ENCODE data around the gene NAT16. TPM values are rescaled to one million over a fixed set of nuclear protein-coding genes. Genes with fewer than 3 reads are reported as not detected.
A peak's percentile ranks its signal among the peaks of the same experiment; 100 is the strongest.

Gene NAT16
- total and polyA plus RNA-seq, 2 of the 8 experiments (the other 6 are each of a cell fraction or from before 2014, with no cell fraction given): 0.26 to 0.84 TPM

- H2AK5ac ChIP-seq (ENCODE audit: low read depth, low read length): no peak overlapping the region
- H3K4ac ChIP-seq (replicated peaks; ENCODE audit: insufficient read length, low read depth, low read length): no peak overlapping the region
- no peak overlapping the region for H4K5ac ChIP-seq (ENCODE audit: insufficient read length, low read depth, low read length)
- no peak overlapping the region for H2BK120ac ChIP-seq (replicated peaks; ENCODE audit: low read depth, low read length)
- DNase-seq (ENCODE audit: low read depth in 1 of 2, low spot score in 2 of 2) (no peak), FAIRE-seq (no peak)
- H3K4me1 ChIP-seq (replicated peaks in 1 of 4; ENCODE audit: control insufficient read depth in 3 of 4, insufficient read depth in 4 of 4, low read length in 3 of 4): peaks cover 0 to 5% (median 3%) of the 10 kb centered on the region in 4 experiments; a peak in 6 of 7 replicates
- no peaks in the 10 kb centered on the region for H3K79me1 ChIP-seq (ENCODE audit: low read depth, low read length)
- H4K91ac ChIP-seq (replicated peaks; ENCODE audit: insufficient read length, low read length): no peak overlapping the region
- H3K23me2 ChIP-seq (ENCODE audit: low read depth, low read length): peaks cover 3% of the 10 kb centered on the region; the same call in 1 of the 2 replicates
- no peak for TF ChIP-seq ZNF274 (IDR thresholded peaks at IDR 0.05; ENCODE audit: borderline replicate concordance, extremely low read depth, low read length)
- TF ChIP-seq POU5F1 (IDR thresholded peaks at IDR 0.05; ENCODE audit: low read depth, low read length): no peak
- TF ChIP-seq TAF1 (IDR thresholded peaks at IDR 0.05; ENCODE audit: low read depth, low read length): no peak
- TF ChIP-seq POLR2A (IDR thresholded peaks at IDR 0.05; ENCODE audit: control extremely low read depth in 1 of 2, low read depth in 2 of 2, low read length in 2 of 2): no peak
- WGBS, 2 experiments (ENCODE audit: extremely low coverage in 1 of 2, insufficient coverage in 1 of 2, insufficient read length in 1 of 2, insufficient replicate concordance in 2 of 2, low coverage in 1 of 2, low lambda C conversion rate in 2 of 2, missing lambda C conversion rate in 1 of 2): 83% methylated on average over 5 of the region's 5 CpGs; no CpG with 5 or more reads in 1 of the 2 experiments
- no peaks in the 10 kb centered on the region for H4K20me1 ChIP-seq (replicated peaks in 1 of 2; ENCODE audit: control insufficient read depth in 1 of 2, insufficient read depth in 2 of 2, low read length in 2 of 2)
- H4K8ac ChIP-seq (ENCODE audit: extremely low read depth, insufficient read depth, low read length): no peak overlapping the region
- H3K4me2 ChIP-seq (ENCODE audit: insufficient read depth in 1 of 2, low read depth in 2 of 2, low read length in 2 of 2): no peak overlapping the region
- H3K18ac ChIP-seq (ENCODE audit: extremely low read depth, low read length): no peak overlapping the region
- H3K79me2 ChIP-seq (ENCODE audit: control insufficient read depth in 1 of 2, insufficient read depth in 2 of 2, low read length in 2 of 2): no peaks in the 10 kb centered on the region
- H2BK15ac ChIP-seq (ENCODE audit: low read length): peak overlapping the region; percentile 31; the same call in 1 of the 2 replicates
- no peaks in the 10 kb centered on the region for H3K36me3 ChIP-seq (ENCODE audit: control insufficient read depth in 2 of 4, insufficient read depth in 4 of 4, low read length in 3 of 4)
- no peak overlapping the region for H2BK20ac ChIP-seq (ENCODE audit: low read length)
- no peak overlapping the region for H3K14ac ChIP-seq (ENCODE audit: insufficient read length)
- no peak overlapping the region for H3K9ac ChIP-seq (replicated peaks in 1 of 4; ENCODE audit: extremely low read depth in 1 of 4, low read depth in 3 of 4, low read length in 3 of 4)
- peaks cover 6 to 10% (median 8%) of the 10 kb centered on the region in 4 experiments; a peak in 6 of 7 replicates for H3K27me3 ChIP-seq (replicated peaks in 1 of 4; ENCODE audit: control insufficient read depth in 3 of 4, extremely low read depth in 1 of 4, insufficient read depth in 3 of 4, low read length in 3 of 4)
- H2AFZ ChIP-seq (ENCODE audit: low read length): no peak overlapping the region
- no peak overlapping the region for H3K23ac ChIP-seq (ENCODE audit: insufficient read length)
- H3K9me3 ChIP-seq (ENCODE audit: insufficient read depth in 2 of 2, low read depth in 1 of 2, low read length in 1 of 2): no peaks in the 10 kb centered on the region
- no peak overlapping the region for H3K27ac ChIP-seq (ENCODE audit: low read depth, low read length)
- H2BK12ac ChIP-seq (ENCODE audit: low read depth, low read length): no peak overlapping the region
- CTCF ChIA-PET (ENCODE audit: partially characterized antibody): interaction anchor here (0.9 to 3.4 kb wide), 4 partner anchors 10 to 97 kb away, joined by 3 to 20 read pairs (median 4); no protein-coding TSS in a partner anchor
- POLR2A ChIA-PET (ENCODE audit: partially characterized antibody): interaction anchor here (1.8 kb wide), 1 partner anchor 11 kb away, joined by 8 read pairs; no protein-coding TSS in a partner anchor
- H2BK5ac ChIP-seq (ENCODE audit: low read depth, low read length): no peak overlapping the region
- H3K56ac ChIP-seq (replicated peaks; ENCODE audit: insufficient read length, low read depth, low read length): no peak overlapping the region
- H3K4me3 ChIP-seq (ENCODE audit: extremely low read depth in 1 of 4, insufficient read depth in 2 of 4, low read depth in 3 of 4, low read length in 4 of 4): no peak overlapping the region
Observed at GRCh38 chr7:101185258-101185839, 5.3 kb upstream of the NAT16 start.

Measured in H1 (cell line).